Esophagus squamous epithelium (tissue), 5 donors: Measurements from ENCODE around the gene SCAANT1. TPM values are rescaled to one million over a fixed set of nuclear protein-coding genes. Genes with fewer than 3 reads are reported as not detected.

ENCODE experiments used
- DNase-seq: peaks from one replicate; lab custom pipeline; 2025; lab: John Stamatoyannopoulos, UW
- H3K27ac ChIP-seq, 4 donors: fragments of 200-600 bp; sonication (generic); one replicate each; pipeline ENCODE4 v1.5.1; 2016 to 2019; ENCODE audit warnings: mild to moderate bottlenecking in 1 of 4
- H3K27me3 ChIP-seq, 4 donors: fragments of 200-600 bp; sonication (generic); 1 replicate in 3 of 4; 2 replicates in 1 of 4; pipeline versions ENCODE4 v1.5.1 to v1.6.0; 2017 to 2021; ENCODE audit warnings: antibody characterized with exemption in 1 of 4
- H3K36me3 ChIP-seq, 3 donors: fragments of 200-600 bp; sonication (generic); one replicate each; pipeline ENCODE4 v1.5.1; 2016 to 2019
- H3K4me1 ChIP-seq, 3 donors: fragments of 200-600 bp; sonication (generic); one replicate each; pipeline ENCODE4 v1.5.1; 2017 to 2019
- H3K4me3 ChIP-seq, 4 donors: fragments of 200-600 bp; sonication (generic); 1 replicate in 3 of 4; 2 replicates in 1 of 4; pipeline ENCODE4 v1.5.1; 2016 to 2019; ENCODE audit warnings: mild to moderate bottlenecking in 2 of 4, moderate library complexity in 1 of 4
- H3K9me3 ChIP-seq, 3 donors: fragments of 200-600 bp; sonication (generic); one replicate each; pipeline ENCODE4 v1.5.1; 2016 to 2019
- POLR2A ChIP-seq, 4 donors: fragments of 450-650 bp; IDR thresholded peaks; one replicate each; pipeline ENCODE4 v1.6.1; 2017; ENCODE audit warnings: antibody characterized with exemption in 4 of 4, mild to moderate bottlenecking in 4 of 4, moderate library complexity in 3 of 4
- WGBS, 2 donors: methylation state at CpG; one replicate each; pipeline ENCODE4 v1.1.5; 2018; 5-methylcytosine and 5-hydroxymethylcytosine counted together
- intact Hi-C: fragments of 100-400 bp; cut with DNase I; formaldehyde crosslinking; loops from one replicate; pipeline ENCODE4 v1.15.0; 2022
- total RNA-seq, 4 donors: library from RNA; depleted of rRNA; stranded (reverse); fragments of >200 nt; gene quantifications; one replicate each; pipeline ENCODE4 v1.1.0, GENCODE V29; 2016
- TF ChIP-seq, protein P1 (sequence below), 6 experiments: fragments of 450-650 bp in 4 of 6; fragments of 200-600 bp in 2 of 6; sonication (generic) in 2 of 6; IDR thresholded peaks; one replicate each; pipeline ENCODE4 v1.5.1; 2016 to 2019; ENCODE audit warnings: antibody characterized with exemption in 6 of 6, mild to moderate bottlenecking in 4 of 6, moderate library complexity in 4 of 6
- donor health status: DM: yes; HTN: yes; CAD: no.

Gene SCAANT1
- total RNA-seq, 4 donors from 2014 or later: not detected

DNA sequence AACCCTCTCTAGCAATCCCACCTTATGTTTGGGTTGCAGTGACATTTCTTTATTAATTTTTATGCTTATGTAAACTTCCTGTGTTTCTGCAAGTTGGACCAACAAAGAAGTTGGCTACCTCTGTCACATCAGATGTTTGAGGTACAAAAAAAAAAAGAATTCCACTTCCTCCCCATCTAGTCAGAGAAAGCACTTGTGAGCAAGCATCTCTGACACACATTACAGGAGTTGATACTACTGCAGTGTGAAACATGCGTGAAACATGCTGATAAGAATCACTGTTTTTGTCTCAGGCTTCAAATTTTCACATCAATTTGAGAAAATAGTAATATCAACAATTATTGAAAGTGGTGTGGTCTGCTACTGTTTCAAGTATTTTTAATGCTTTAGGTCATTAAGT is 1.3 kb downstream of the SCAANT1 start:
- intact Hi-C loops: loop anchor here (10.0 kb wide), 1 partner anchor 84 kb away; no protein-coding TSS in a partner anchor
- no peak for DNase-seq
- peaks cover 0 to 11% (median 0%) of the 10 kb centered on the region in 3 donors for H3K36me3 ChIP-seq
- 27 to 33% methylated on average over 1 of the region's 1 CpG for WGBS, 2 donors
- H3K9me3 ChIP-seq: no peaks in the 10 kb centered on the region
- H3K4me3 ChIP-seq: peak overlapping the region in 2 of 4 donors; percentile 96 to 97
- peaks cover 13 to 42% (median 21%) of the 10 kb centered on the region in 3 donors for H3K4me1 ChIP-seq
- H3K27ac ChIP-seq: peak overlapping the region; percentile 91 to 100 (median 100)
- TF ChIP-seq, protein P1, sequence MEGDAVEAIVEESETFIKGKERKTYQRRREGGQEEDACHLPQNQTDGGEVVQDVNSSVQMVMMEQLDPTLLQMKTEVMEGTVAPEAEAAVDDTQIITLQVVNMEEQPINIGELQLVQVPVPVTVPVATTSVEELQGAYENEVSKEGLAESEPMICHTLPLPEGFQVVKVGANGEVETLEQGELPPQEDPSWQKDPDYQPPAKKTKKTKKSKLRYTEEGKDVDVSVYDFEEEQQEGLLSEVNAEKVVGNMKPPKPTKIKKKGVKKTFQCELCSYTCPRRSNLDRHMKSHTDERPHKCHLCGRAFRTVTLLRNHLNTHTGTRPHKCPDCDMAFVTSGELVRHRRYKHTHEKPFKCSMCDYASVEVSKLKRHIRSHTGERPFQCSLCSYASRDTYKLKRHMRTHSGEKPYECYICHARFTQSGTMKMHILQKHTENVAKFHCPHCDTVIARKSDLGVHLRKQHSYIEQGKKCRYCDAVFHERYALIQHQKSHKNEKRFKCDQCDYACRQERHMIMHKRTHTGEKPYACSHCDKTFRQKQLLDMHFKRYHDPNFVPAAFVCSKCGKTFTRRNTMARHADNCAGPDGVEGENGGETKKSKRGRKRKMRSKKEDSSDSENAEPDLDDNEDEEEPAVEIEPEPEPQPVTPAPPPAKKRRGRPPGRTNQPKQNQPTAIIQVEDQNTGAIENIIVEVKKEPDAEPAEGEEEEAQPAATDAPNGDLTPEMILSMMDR (IDR thresholded peaks at IDR 0.05): no peak
- no peak for TF ChIP-seq POLR2A (IDR thresholded peaks at IDR 0.05)
- H3K27me3 ChIP-seq: no peaks in the 10 kb centered on the region

DNA sequence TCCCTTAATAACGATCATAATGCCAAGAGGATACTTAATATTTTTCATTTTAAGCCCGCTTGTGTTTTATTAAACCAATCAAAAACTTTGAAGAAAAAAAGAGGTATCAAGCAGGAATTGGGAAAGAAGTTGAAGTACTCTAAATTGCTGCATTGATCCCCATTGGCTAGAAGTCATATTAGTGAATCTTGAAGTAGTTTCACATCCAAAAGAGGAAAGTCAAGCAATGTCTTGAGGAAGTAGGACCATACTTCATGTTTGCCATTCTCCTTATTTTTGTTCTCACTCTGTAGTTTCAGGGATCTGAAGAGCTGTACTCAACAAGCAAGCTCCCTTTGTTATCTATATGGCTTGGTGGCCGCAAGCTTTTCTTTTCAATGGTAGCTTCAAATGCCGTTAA is 2.2 kb downstream of the SCAANT1 start:
- no peaks in the 10 kb centered on the region for H3K9me3 ChIP-seq
- H3K4me3 ChIP-seq: no peak overlapping the region
- peaks cover 0 to 9% (median 0%) of the 10 kb centered on the region in 3 donors for H3K36me3 ChIP-seq
- no peak for DNase-seq
- intact Hi-C loops: loop anchor here (10.0 kb wide), 1 partner anchor 85 kb away; no protein-coding TSS in a partner anchor
- H3K27ac ChIP-seq: no peak overlapping the region
- 93 to 94% methylated on average over 4 of the region's 4 CpGs for WGBS, 2 donors
- peaks cover 13 to 35% (median 21%) of the 10 kb centered on the region in 3 donors for H3K4me1 ChIP-seq
- TF ChIP-seq, protein P1 (IDR thresholded peaks at IDR 0.05): no peak
- no peak for TF ChIP-seq POLR2A (IDR thresholded peaks at IDR 0.05)
- H3K27me3 ChIP-seq: no peaks in the 10 kb centered on the region

DNA sequence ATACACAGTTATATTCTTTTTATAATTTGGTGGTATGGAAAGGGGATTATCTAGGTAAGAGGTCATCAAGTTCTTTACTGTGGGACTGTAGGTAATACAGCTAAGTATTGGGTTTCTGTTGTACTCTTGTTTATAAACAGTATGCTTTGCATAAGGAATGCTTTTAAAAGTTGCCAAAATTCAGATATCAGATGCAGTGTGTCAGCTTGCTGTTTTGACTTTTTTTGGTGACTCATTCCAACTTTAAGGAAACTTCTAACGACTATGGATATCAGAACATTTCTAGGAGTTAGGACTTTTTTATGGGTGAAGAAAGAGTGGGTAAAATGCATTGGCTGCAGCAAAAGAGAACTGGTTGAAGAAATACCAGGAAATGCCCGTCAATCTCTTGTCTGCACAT is 2.8 kb downstream of the SCAANT1 start:
- TF ChIP-seq, protein P1 (IDR thresholded peaks at IDR 0.05): no peak
- TF ChIP-seq POLR2A (IDR thresholded peaks at IDR 0.05): no peak
- Histone ChIP-seq H3K27me3 (no peaks in the 10 kb centered on the region), H3K9me3 (no peaks in the 10 kb centered on the region), H3K4me1 (peaks cover 13 to 29% (median 16%) of the 10 kb centered on the region in 3 donors), H3K27ac (no peak overlapping the region), H3K36me3 (peaks cover 0 to 10% (median 0%) of the 10 kb centered on the region in 3 donors), H3K4me3 (no peak overlapping the region)
- 66 to 69% methylated on average over 2 of the region's 2 CpGs for WGBS, 2 donors
- intact Hi-C loops: no loop called here
- DNase-seq: no peak

DNA sequence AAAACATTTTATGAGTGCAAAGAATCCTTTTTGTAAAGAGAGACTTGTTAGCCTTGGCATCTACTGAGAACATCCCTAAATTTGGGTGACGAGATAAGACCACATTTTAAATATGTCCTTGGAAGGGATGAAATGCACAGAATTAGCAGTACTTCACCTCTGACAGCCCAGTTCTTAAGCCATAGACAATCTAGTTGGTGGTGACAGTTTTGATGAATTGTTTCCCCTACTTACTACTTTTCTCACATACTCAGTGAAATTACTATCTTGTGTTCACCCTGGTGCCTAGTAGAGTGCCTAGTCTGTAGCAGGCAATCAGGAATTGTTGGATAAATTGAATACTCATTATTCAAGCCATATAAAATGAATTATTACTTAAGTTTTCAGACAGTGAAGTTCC is 3.4 kb downstream of the SCAANT1 start:
- peaks cover 0 to 10% (median 0%) of the 10 kb centered on the region in 3 donors for H3K36me3 ChIP-seq
- intact Hi-C loops: no loop called here
- whole genome bisulfite sequencing, 2 donors: 93 to 100% methylated on average over 1 of the region's 1 CpG

DNA sequence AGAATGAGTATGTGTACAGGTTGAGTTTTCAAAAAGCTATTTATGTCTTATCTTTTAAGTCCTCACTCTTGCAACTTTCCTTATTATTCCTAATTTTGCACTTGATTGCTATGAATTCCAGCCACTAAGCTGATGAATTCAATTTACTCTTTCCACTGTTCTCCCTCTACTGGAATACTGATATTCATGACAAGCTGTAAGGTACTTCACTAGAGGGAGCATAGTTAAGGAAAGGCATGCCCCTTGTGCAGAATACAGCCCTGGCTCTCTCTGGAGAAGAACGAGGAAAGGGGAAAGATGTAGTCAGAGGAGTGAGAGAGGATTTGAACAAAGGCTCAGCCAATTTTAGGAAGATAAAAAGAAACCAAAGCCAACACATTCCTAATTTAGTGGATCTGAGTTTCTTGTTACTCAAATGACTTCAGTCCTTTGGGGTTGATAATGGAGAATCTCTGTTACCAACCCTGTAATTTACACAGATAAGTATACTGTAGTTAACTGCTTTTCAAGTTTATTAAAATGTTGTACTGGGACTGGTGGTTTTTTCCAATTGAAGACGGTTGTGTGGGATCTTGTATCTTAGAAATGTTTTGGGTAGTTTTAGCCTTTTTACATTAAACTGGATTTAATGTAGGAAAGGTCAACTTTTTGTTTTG is 4.0 kb downstream of the SCAANT1 start:
- TF ChIP-seq, protein P1 (IDR thresholded peaks at IDR 0.05): no peak
- no peak for TF ChIP-seq POLR2A (IDR thresholded peaks at IDR 0.05)
- Histone ChIP-seq H3K9me3 (no peaks in the 10 kb centered on the region), H3K27me3 (no peaks in the 10 kb centered on the region), H3K4me1 (peaks cover 2 to 17% (median 5%) of the 10 kb centered on the region in 3 donors), H3K27ac (no peak overlapping the region), H3K36me3 (peaks cover 0 to 10% (median 0%) of the 10 kb centered on the region in 3 donors), H3K4me3 (no peak overlapping the region)
- 59% methylated on average over 2 of the region's 2 CpGs for WGBS, 2 donors
- no peak for DNase-seq
- intact Hi-C loops: no loop called here

More for the DNA sequence above, 3.4 kb downstream of the SCAANT1 start:
- H3K4me1 ChIP-seq: peaks cover 8 to 23% (median 9%) of the 10 kb centered on the region in 3 donors
- DNase-seq: no peak
- no peak overlapping the region for H3K4me3 ChIP-seq
- TF ChIP-seq, protein P1 (IDR thresholded peaks at IDR 0.05): no peak
- no peak for TF ChIP-seq POLR2A (IDR thresholded peaks at IDR 0.05)
- no peaks in the 10 kb centered on the region for H3K9me3 ChIP-seq
- no peak overlapping the region for H3K27ac ChIP-seq
- H3K27me3 ChIP-seq: no peaks in the 10 kb centered on the region
